Measurements from ENCODE around the gene MMP2. TPM values are rescaled to one million over a fixed set of nuclear protein-coding genes. Genes with fewer than 3 reads are reported as not detected.

MMP2 gene
- total RNA-seq, 1 experiment from 2014 or later = 61.3 TPM

- no peak for TF ChIP-seq GRHL2 (CRISPR knock-in tag; IDR thresholded peaks at IDR 0.05; ENCODE audit: insufficient replicate concordance, severe bottlenecking)
- TF ChIP-seq GABPB1 (CRISPR knock-in tag; IDR thresholded peaks at IDR 0.05) = no peak
- TF ChIP-seq, protein P1, sequence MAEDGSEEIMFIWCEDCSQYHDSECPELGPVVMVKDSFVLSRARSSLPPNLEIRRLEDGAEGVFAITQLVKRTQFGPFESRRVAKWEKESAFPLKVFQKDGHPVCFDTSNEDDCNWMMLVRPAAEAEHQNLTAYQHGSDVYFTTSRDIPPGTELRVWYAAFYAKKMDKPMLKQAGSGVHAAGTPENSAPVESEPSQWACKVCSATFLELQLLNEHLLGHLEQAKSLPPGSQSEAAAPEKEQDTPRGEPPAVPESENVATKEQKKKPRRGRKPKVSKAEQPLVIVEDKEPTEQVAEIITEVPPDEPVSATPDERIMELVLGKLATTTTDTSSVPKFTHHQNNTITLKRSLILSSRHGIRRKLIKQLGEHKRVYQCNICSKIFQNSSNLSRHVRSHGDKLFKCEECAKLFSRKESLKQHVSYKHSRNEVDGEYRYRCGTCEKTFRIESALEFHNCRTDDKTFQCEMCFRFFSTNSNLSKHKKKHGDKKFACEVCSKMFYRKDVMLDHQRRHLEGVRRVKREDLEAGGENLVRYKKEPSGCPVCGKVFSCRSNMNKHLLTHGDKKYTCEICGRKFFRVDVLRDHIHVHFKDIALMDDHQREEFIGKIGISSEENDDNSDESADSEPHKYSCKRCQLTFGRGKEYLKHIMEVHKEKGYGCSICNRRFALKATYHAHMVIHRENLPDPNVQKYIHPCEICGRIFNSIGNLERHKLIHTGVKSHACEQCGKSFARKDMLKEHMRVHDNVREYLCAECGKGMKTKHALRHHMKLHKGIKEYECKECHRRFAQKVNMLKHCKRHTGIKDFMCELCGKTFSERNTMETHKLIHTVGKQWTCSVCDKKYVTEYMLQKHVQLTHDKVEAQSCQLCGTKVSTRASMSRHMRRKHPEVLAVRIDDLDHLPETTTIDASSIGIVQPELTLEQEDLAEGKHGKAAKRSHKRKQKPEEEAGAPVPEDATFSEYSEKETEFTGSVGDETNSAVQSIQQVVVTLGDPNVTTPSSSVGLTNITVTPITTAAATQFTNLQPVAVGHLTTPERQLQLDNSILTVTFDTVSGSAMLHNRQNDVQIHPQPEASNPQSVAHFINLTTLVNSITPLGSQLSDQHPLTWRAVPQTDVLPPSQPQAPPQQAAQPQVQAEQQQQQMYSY (CRISPR knock-in tag; IDR thresholded peaks at IDR 0.05) = no peak
Measured at GRCh38 chr16:55437625-55438024, 41.4 kb upstream of the MMP2 start (continued).

GRCh38 chr16:55438281-55438680, 40.7 kb upstream of the MMP2 start:
- Mint-ChIP-seq H3K4me3 (no peak overlapping the region), H3K4me1 (no peaks in the 10 kb centered on the region), H3K27ac (no peak overlapping the region), H3K9me3 (no peaks in the 10 kb centered on the region), H3K36me3 (no peaks in the 10 kb centered on the region), H3K27me3 (ENCODE audit: low read depth) (no peaks in the 10 kb centered on the region; the same call in 1 of the 2 replicates)
- ATAC-seq (no peak), DNase-seq (ENCODE audit: low spot score) (no peak)
- POLR2A ChIA-PET = no interaction called here
- CTCF ChIA-PET = no interaction called here
- TF ChIP-seq E2F4 (CRISPR knock-in tag; IDR thresholded peaks at IDR 0.05; ENCODE audit: borderline replicate concordance, low read depth) (no peak), NR3C1 (CRISPR knock-in tag; conservative IDR thresholded peaks at IDR 0.05; ENCODE audit: low read depth) (no peak), ZBTB21 (CRISPR knock-in tag; IDR thresholded peaks at IDR 0.05; ENCODE audit: borderline replicate concordance) (no peak), JAZF1 (CRISPR knock-in tag; IDR thresholded peaks at IDR 0.05) (no peak), CREB1 (CRISPR knock-in tag; IDR thresholded peaks at IDR 0.05) (no peak), ZNF121 (CRISPR knock-in tag; IDR thresholded peaks at IDR 0.05) (no peak), TCF7 (CRISPR knock-in tag; IDR thresholded peaks at IDR 0.05; ENCODE audit: low read depth) (no peak), PRRX2 (CRISPR knock-in tag; IDR thresholded peaks at IDR 0.05) (no peak), AR (CRISPR knock-in tag; IDR thresholded peaks at IDR 0.05) (no peak), TEAD1 (CRISPR knock-in tag; IDR thresholded peaks at IDR 0.05) (no peak), JUN (CRISPR knock-in tag; IDR thresholded peaks at IDR 0.05) (no peak), GABPB1 (CRISPR knock-in tag; IDR thresholded peaks at IDR 0.05) (no peak), SMAD3 (CRISPR knock-in tag; IDR thresholded peaks at IDR 0.05; ENCODE audit: borderline replicate concordance) (no peak), FOXK1 (CRISPR knock-in tag; IDR thresholded peaks at IDR 0.05) (no peak), ARID4B (CRISPR knock-in tag; IDR thresholded peaks at IDR 0.05; ENCODE audit: borderline replicate concordance) (no peak)
- TF ChIP-seq, protein P2, sequence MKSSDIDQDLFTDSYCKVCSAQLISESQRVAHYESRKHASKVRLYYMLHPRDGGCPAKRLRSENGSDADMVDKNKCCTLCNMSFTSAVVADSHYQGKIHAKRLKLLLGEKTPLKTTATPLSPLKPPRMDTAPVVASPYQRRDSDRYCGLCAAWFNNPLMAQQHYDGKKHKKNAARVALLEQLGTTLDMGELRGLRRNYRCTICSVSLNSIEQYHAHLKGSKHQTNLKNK (CRISPR knock-in tag; IDR thresholded peaks at IDR 0.05) = no peak
- TF ChIP-seq, protein P3, sequence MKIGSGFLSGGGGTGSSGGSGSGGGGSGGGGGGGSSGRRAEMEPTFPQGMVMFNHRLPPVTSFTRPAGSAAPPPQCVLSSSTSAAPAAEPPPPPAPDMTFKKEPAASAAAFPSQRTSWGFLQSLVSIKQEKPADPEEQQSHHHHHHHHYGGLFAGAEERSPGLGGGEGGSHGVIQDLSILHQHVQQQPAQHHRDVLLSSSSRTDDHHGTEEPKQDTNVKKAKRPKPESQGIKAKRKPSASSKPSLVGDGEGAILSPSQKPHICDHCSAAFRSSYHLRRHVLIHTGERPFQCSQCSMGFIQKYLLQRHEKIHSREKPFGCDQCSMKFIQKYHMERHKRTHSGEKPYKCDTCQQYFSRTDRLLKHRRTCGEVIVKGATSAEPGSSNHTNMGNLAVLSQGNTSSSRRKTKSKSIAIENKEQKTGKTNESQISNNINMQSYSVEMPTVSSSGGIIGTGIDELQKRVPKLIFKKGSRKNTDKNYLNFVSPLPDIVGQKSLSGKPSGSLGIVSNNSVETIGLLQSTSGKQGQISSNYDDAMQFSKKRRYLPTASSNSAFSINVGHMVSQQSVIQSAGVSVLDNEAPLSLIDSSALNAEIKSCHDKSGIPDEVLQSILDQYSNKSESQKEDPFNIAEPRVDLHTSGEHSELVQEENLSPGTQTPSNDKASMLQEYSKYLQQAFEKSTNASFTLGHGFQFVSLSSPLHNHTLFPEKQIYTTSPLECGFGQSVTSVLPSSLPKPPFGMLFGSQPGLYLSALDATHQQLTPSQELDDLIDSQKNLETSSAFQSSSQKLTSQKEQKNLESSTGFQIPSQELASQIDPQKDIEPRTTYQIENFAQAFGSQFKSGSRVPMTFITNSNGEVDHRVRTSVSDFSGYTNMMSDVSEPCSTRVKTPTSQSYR (CRISPR knock-in tag; IDR thresholded peaks at IDR 0.05) = no peak
- TF ChIP-seq, protein P4, sequence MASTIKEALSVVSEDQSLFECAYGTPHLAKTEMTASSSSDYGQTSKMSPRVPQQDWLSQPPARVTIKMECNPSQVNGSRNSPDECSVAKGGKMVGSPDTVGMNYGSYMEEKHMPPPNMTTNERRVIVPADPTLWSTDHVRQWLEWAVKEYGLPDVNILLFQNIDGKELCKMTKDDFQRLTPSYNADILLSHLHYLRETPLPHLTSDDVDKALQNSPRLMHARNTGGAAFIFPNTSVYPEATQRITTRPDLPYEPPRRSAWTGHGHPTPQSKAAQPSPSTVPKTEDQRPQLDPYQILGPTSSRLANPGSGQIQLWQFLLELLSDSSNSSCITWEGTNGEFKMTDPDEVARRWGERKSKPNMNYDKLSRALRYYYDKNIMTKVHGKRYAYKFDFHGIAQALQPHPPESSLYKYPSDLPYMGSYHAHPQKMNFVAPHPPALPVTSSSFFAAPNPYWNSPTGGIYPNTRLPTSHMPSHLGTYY (CRISPR knock-in tag; IDR thresholded peaks at IDR 0.05) = no peak

All from WTC11 (cell line).